H1 (cell line): Measurements from ENCODE around the gene METRN. TPM values are rescaled to one million over a fixed set of nuclear protein-coding genes. Genes with fewer than 3 reads are reported as not detected.

Experiments
- CTCF ChIA-PET: fragments of 300-600 bp; sonication (Branson Sonifier 250); formaldehyde crosslinking; loops from one replicate; lab custom pipeline; 2021; ENCODE audit not compliant: partially characterized antibody; lab: Charles Lee
- POLR2A ChIA-PET: fragments of 300-600 bp; sonication (Branson Sonifier 250); formaldehyde crosslinking; loops from one replicate; lab custom pipeline; 2021; ENCODE audit warnings: inconsistent platforms; ENCODE audit not compliant: partially characterized antibody; lab: Charles Lee
- DNase-seq, 2 experiments: peaks; one replicate each; pipeline versions ENCODE4 v3.0.0 to v3.0.0-alpha.2; 2010 to 2022; ENCODE audit warnings: low spot score in 2 of 2, low read depth in 1 of 2, mixed read lengths in 1 of 2
- FAIRE-seq: peaks from 2 replicates; lab custom pipeline; 2011; peaks lifted over from hg19 to GRCh38; lab: Jason Lieb, UNC
- H2AFZ ChIP-seq: 2 replicates; pipeline ENCODE4 v1.8.1; 2012; ENCODE audit warnings: low read length, inconsistent platforms
- H2AK5ac ChIP-seq: 2 replicates; pipeline ENCODE4 v1.6.1; 2013; ENCODE audit warnings: low read depth, low read length
- H2BK120ac ChIP-seq: replicated peaks from 2 replicates; pipeline ENCODE3; 2013; ENCODE audit warnings: low read depth, low read length, inconsistent platforms
- H2BK12ac ChIP-seq: 2 replicates; pipeline ENCODE4 v1.6.1; 2013; ENCODE audit warnings: low read depth, low read length
- H2BK15ac ChIP-seq: 2 replicates; pipeline ENCODE4 v1.6.1; 2013; ENCODE audit warnings: low read length
- H2BK20ac ChIP-seq: 2 replicates; pipeline ENCODE4 v1.6.1; 2013; ENCODE audit warnings: low read length
- H2BK5ac ChIP-seq: 2 replicates; pipeline ENCODE4 v1.6.1; 2013; ENCODE audit warnings: low read depth, low read length
- H3K14ac ChIP-seq: 2 replicates; pipeline ENCODE4 v1.6.1; 2013; ENCODE audit warnings: inconsistent platforms; ENCODE audit not compliant: insufficient read length
- H3K18ac ChIP-seq: 2 replicates; pipeline ENCODE4 v1.6.1; 2013; ENCODE audit warnings: low read length; ENCODE audit errors: extremely low read depth
- H3K23ac ChIP-seq: 2 replicates; pipeline ENCODE4 v1.6.1; 2013; ENCODE audit warnings: inconsistent platforms; ENCODE audit not compliant: insufficient read length
- H3K23me2 ChIP-seq: 2 replicates; pipeline ENCODE4 v1.6.1; 2013; ENCODE audit warnings: low read depth, low read length
- H3K27ac ChIP-seq: 2 replicates; pipeline ENCODE4 v1.6.1; 2011; ENCODE audit warnings: low read depth, low read length, inconsistent platforms
- H3K27me3 ChIP-seq, 4 experiments: replicated peaks in 1 of 4; 1 replicate in 1 of 4; 2 replicates in 3 of 4; pipeline versions ENCODE4 v1.6.1 to v1.8.1; 2011 to 2013; ENCODE audit warnings: low read length in 3 of 4, mild to moderate bottlenecking in 3 of 4, inconsistent platforms in 2 of 4, mixed read lengths in 2 of 4, moderate library complexity in 1 of 4; ENCODE audit not compliant: control insufficient read depth in 3 of 4, insufficient read depth in 3 of 4; ENCODE audit errors: extremely low read depth in 1 of 4
- H3K36me3 ChIP-seq, 4 experiments: 2 replicates each; pipeline versions ENCODE4 v1.6.1 to v1.8.1; 2011 to 2013; ENCODE audit warnings: mild to moderate bottlenecking in 4 of 4, low read length in 3 of 4, moderate library complexity in 2 of 4, control low read depth in 1 of 4, inconsistent platforms in 1 of 4; ENCODE audit not compliant: insufficient read depth in 4 of 4, control insufficient read depth in 2 of 4
- H3K4ac ChIP-seq: replicated peaks from 2 replicates; pipeline ENCODE3; 2013; ENCODE audit warnings: low read length, low read depth, mixed read lengths, inconsistent platforms; ENCODE audit not compliant: insufficient read length
- H3K4me1 ChIP-seq, 4 experiments: replicated peaks in 1 of 4; 1 replicate in 1 of 4; 2 replicates in 3 of 4; pipeline versions ENCODE4 v1.6.1 to v1.8.1; 2011 to 2013; ENCODE audit warnings: low read length in 3 of 4, inconsistent platforms in 2 of 4, mixed read lengths in 1 of 4; ENCODE audit not compliant: insufficient read depth in 4 of 4, control insufficient read depth in 3 of 4
- H3K4me2 ChIP-seq, 2 experiments: 2 replicates each; pipeline versions ENCODE4 v1.6.1 to v1.8.1; 2011 to 2013; ENCODE audit warnings: low read depth in 2 of 2, low read length in 2 of 2, control low read depth in 1 of 2, inconsistent platforms in 1 of 2, mild to moderate bottlenecking in 1 of 2; ENCODE audit not compliant: insufficient read depth in 1 of 2
- H3K4me3 ChIP-seq, 4 experiments: fragments of 200-600, 300-600 bp in 1 of 4; sonication (generic), shearing (Covaris generic), sonication (Bioruptor Twin) in 1 of 4; 2 replicates each; pipeline versions ENCODE4 v1.5.1 to v1.8.1; 2011 to 2016; ENCODE audit warnings: low read length in 4 of 4, low read depth in 3 of 4, control low read depth in 2 of 4, inconsistent platforms in 2 of 4, mild to moderate bottlenecking in 2 of 4, mixed read lengths in 1 of 4, moderate library complexity in 1 of 4; ENCODE audit not compliant: insufficient read depth in 2 of 4; ENCODE audit errors: extremely low read depth in 1 of 4
- H3K56ac ChIP-seq: replicated peaks from 2 replicates; pipeline ENCODE3; 2013; ENCODE audit warnings: low read depth, mild to moderate bottlenecking, mixed read lengths, low read length, inconsistent platforms; ENCODE audit not compliant: insufficient read length
- H3K79me1 ChIP-seq: 2 replicates; pipeline ENCODE4 v1.6.1; 2013; ENCODE audit warnings: low read depth, low read length, control low read depth
- H3K79me2 ChIP-seq, 2 experiments: 2 replicates each; pipeline versions ENCODE4 v1.6.1 to v1.8.1; 2012 to 2013; ENCODE audit warnings: low read length in 2 of 2, mild to moderate bottlenecking in 2 of 2, inconsistent platforms in 1 of 2; ENCODE audit not compliant: insufficient read depth in 2 of 2, control insufficient read depth in 1 of 2
- H3K9ac ChIP-seq, 4 experiments: replicated peaks in 1 of 4; 1 replicate in 1 of 4; 2 replicates in 3 of 4; pipeline versions ENCODE4 v1.6.1 to v1.8.1; 2011 to 2013; ENCODE audit warnings: low read depth in 3 of 4, low read length in 3 of 4, control low read depth in 2 of 4, mild to moderate bottlenecking in 2 of 4, moderate library complexity in 2 of 4, inconsistent platforms in 1 of 4; ENCODE audit errors: extremely low read depth in 1 of 4
- H3K9me3 ChIP-seq, 2 experiments: 2 replicates each; pipeline versions ENCODE4 v1.6.1 to v1.8.1; 2012 to 2013; ENCODE audit warnings: mild to moderate bottlenecking in 2 of 2, moderate library complexity in 2 of 2, control low read depth in 1 of 2, inconsistent platforms in 1 of 2, low read depth in 1 of 2, low read length in 1 of 2, mixed read lengths in 1 of 2; ENCODE audit not compliant: insufficient read depth in 2 of 2
- H4K20me1 ChIP-seq, 2 experiments: replicated peaks in 1 of 2; 2 replicates each; pipeline versions ENCODE3 to v1.8.1; 2011 to 2013; ENCODE audit warnings: inconsistent platforms in 2 of 2, low read length in 2 of 2, mild to moderate bottlenecking in 1 of 2; ENCODE audit not compliant: insufficient read depth in 2 of 2, control insufficient read depth in 1 of 2
- H4K5ac ChIP-seq: 2 replicates; pipeline ENCODE4 v1.6.1; 2013; ENCODE audit warnings: low read length, low read depth, mixed read lengths, inconsistent platforms; ENCODE audit not compliant: insufficient read length
- H4K8ac ChIP-seq: 2 replicates; pipeline ENCODE4 v1.8.0; 2013; ENCODE audit warnings: mild to moderate bottlenecking, moderate library complexity, low read length, inconsistent platforms; ENCODE audit not compliant: insufficient read depth; ENCODE audit errors: extremely low read depth
- H4K91ac ChIP-seq: replicated peaks from 2 replicates; pipeline ENCODE3; 2013; ENCODE audit warnings: low read length, mixed read lengths, inconsistent platforms; ENCODE audit not compliant: insufficient read length
- BACH1 ChIP-seq: IDR thresholded peaks from 2 replicates; pipeline ENCODE4 v1.6.1; 2012; ENCODE audit warnings: low read length, improper control_type of control experiment
- FOSL1 ChIP-seq: IDR thresholded peaks from 2 replicates; pipeline ENCODE4 v1.6.1; 2011; ENCODE audit warnings: mild to moderate bottlenecking, low read depth, low read length, moderate library complexity; ENCODE audit not compliant: insufficient read depth
- HDAC2 ChIP-seq, 2 experiments: fragments of 300-600 bp in 1 of 2; sonication (generic) in 1 of 2; IDR thresholded peaks; 2 replicates each; pipeline ENCODE4 v1.6.1; 2011 to 2012; ENCODE audit warnings: low read depth in 2 of 2, low read length in 2 of 2, mild to moderate bottlenecking in 2 of 2, moderate library complexity in 2 of 2, borderline replicate concordance in 1 of 2, inconsistent platforms in 1 of 2
- HDAC6 ChIP-seq: IDR thresholded peaks from one replicate; pipeline ENCODE4 v1.7.1; 2012; ENCODE audit warnings: low read depth, mild to moderate bottlenecking, inconsistent platforms, low read length, moderate library complexity
- RAD21 ChIP-seq, 2 experiments: IDR thresholded peaks in 1 of 2; conservative IDR thresholded peaks in 1 of 2; 2 replicates each; pipeline ENCODE4 v1.6.1; 2011; ENCODE audit warnings: low read depth in 2 of 2, low read length in 2 of 2, improper control_type of control experiment in 1 of 2, inconsistent platforms in 1 of 2, mild to moderate bottlenecking in 1 of 2, moderate library complexity in 1 of 2
- RBBP5 ChIP-seq: IDR thresholded peaks from 2 replicates; pipeline ENCODE4 v1.7.1; 2012; ENCODE audit warnings: low read depth, mild to moderate bottlenecking, inconsistent platforms, low read length, moderate library complexity, borderline replicate concordance
- SAP30 ChIP-seq: fragments of 300-600 bp; sonication (generic); IDR thresholded peaks from 2 replicates; pipeline ENCODE4 v1.7.1; 2012; ENCODE audit warnings: low read length, moderate library complexity, mild to moderate bottlenecking, inconsistent platforms; ENCODE audit not compliant: insufficient read depth, insufficient replicate concordance
- SP2 ChIP-seq: IDR thresholded peaks from 2 replicates; pipeline ENCODE4 v1.6.1; 2012; ENCODE audit warnings: mild to moderate bottlenecking, low read length, inconsistent platforms
- SP4 ChIP-seq: IDR thresholded peaks from 2 replicates; pipeline ENCODE4 v1.6.1; 2012; ENCODE audit warnings: low read length, inconsistent platforms
- YY1 ChIP-seq: IDR thresholded peaks from 2 replicates; pipeline ENCODE4 v1.6.1; 2011; ENCODE audit warnings: low read depth, mild to moderate bottlenecking, low read length
- WGBS, 2 experiments: shearing (Covaris generic) in 1 of 2; methylation state at CpG; one replicate each; pipeline versions ENCODE4 v1.1.6 to v1.1.7; 2013 to 2015; ENCODE audit warnings: low lambda C conversion rate in 2 of 2, mixed read lengths in 2 of 2, inconsistent platforms in 1 of 2, low coverage in 1 of 2, missing lambda C conversion rate in 1 of 2; ENCODE audit not compliant: insufficient replicate concordance in 2 of 2, insufficient coverage in 1 of 2, insufficient read length in 1 of 2; ENCODE audit errors: extremely low coverage in 1 of 2, missing lambda C conversion rate in 1 of 2; 5-methylcytosine and 5-hydroxymethylcytosine counted together
- polyA plus RNA-seq, 7 experiments: library from polyadenylated mRNA; depleted of rRNA in 3 of 7; stranded (reverse) in 5 of 7; unstranded in 2 of 7; fragments of >200 nt in 5 of 7; fragments of 200-250 nt in 2 of 7; gene quantifications; 1 replicate in 5 of 7; 2 replicates in 1 of 7; 4 replicates in 1 of 7; pipeline versions ENCODE4 v1.2.1 to v1.2.3, GENCODE V29; 2011 to 2013; ENCODE audit warnings: missing spikeins in 2 of 7, mixed read lengths in 2 of 7
- total RNA-seq: library from RNA; stranded (reverse); fragmentation: NEBNext Ultra II Directional; extraction: Animal tissue kit (Norgen Biotek cat#: 25700); gene quantifications from 2 replicates; pipeline ENCODE4 v1.2.1, GENCODE V29; 2021
- TF ChIP-seq, protein P1 (sequence below): IDR thresholded peaks from 2 replicates; pipeline ENCODE4 v1.6.1; 2012; ENCODE audit warnings: inconsistent platforms
- TF ChIP-seq, protein P2 (sequence below): IDR thresholded peaks from 2 replicates; pipeline ENCODE4 v1.6.1; 2011; ENCODE audit warnings: low read depth, mild to moderate bottlenecking, low read length; ENCODE audit not compliant: insufficient read depth

METRN gene
- total and polyA plus RNA-seq, 2 of the 8 experiments (the other 6 are each of a cell fraction or from before 2014, with no cell fraction given), result 18.7 to 25.8 TPM

DNA sequence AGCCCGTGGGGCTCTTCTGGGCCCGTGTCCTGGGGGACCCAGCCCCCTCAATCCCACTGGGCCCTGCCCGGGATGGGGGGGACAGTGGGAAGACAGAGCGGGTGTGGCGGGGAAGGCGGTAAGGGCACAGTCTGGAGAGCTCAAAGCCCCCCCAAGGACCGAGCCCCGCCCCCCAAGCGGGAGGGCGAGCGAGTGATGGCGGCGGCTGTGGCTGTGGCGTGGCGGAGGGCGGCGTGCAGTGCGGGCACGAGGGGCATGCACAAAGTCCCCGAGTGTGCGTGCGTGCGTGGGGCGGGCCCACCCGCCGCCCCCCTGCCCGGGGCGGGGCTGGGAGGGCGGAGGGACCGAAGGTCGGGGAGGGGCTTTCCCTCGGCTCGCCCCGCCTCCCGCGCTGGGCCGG lies 21.2 kb upstream of the METRN start:
- Histone ChIP-seq H3K4me3 (peak overlapping the region; percentile 43 to 78 (median 48)), H3K23me2 (peaks cover 15% of the 10 kb centered on the region), H4K91ac (no peak overlapping the region), H3K79me1 (peaks cover 4% of the 10 kb centered on the region; the same call in 1 of the 2 replicates), H3K14ac (no peak overlapping the region), H3K4ac (no peak overlapping the region), H3K36me3 (no peaks in the 10 kb centered on the region), H3K23ac (no peak overlapping the region), H2BK120ac (no peak overlapping the region), H2BK15ac (no peak overlapping the region), H3K18ac (no peak overlapping the region), H3K79me2 (no peaks in the 10 kb centered on the region), H2BK5ac (no peak overlapping the region), H3K27me3 (peaks cover 1 to 59% (median 36%) of the 10 kb centered on the region in 4 experiments), H3K4me1 (peaks cover 0 to 23% (median 15%) of the 10 kb centered on the region in 4 experiments; a peak in 5 of 7 replicates), H2AK5ac (no peak overlapping the region), H3K27ac (no peak overlapping the region), H4K5ac (no peak overlapping the region), H2AFZ (no peak overlapping the region), H4K20me1 (peaks cover 0 to 8% of the 10 kb centered on the region in 2 experiments), H3K9ac (no peak overlapping the region), H2BK20ac (no peak overlapping the region), H3K4me2 (peak overlapping the region; percentile 87 to 95), H2BK12ac (no peak overlapping the region), H3K56ac (no peak overlapping the region), H3K9me3 (no peaks in the 10 kb centered on the region), H4K8ac (peak overlapping the region; percentile 65; the same call in 1 of the 2 replicates)
- 18% methylated on average over 8 of the region's 37 CpGs; no CpG with 5 or more reads in 1 of the 2 experiments for WGBS, 2 experiments
- ChIA-PET CTCF (interaction anchor here (0.9 to 2.0 kb wide), 3 partner anchors 12 to 92 kb away, joined by 3 to 7 read pairs (median 6); no protein-coding TSS in a partner anchor), POLR2A (interaction anchor here (1.1 to 4.6 kb wide), 4 partner anchors 11 to 28 kb away, joined by 5 to 48 read pairs (median 8); partner anchors contain the start of genes ANTKMT, JMJD8, RHBDL1 and STUB1)
- no peak for FAIRE-seq
- peak in 1 of 2 experiments; percentile 62 for DNase-seq
- TF ChIP-seq RBBP5 (no peak), HDAC2 (IDR thresholded peaks at IDR 0.05; ENCODE audit: borderline replicate concordance in 1 of 2, low read depth in 2 of 2, low read length in 2 of 2) (no peak), SP4 (no peak), SAP30 (no peak), SP2 (no peak), HDAC6 (no peak), FOSL1 (no peak), YY1 (no peak), RAD21 (IDR thresholded peaks at IDR 0.05 in 1 of 2, conservative IDR thresholded peaks at IDR 0.05 in 1 of 2; ENCODE audit: low read depth in 2 of 2, low read length in 2 of 2) (no peak), BACH1 (no peak)
- TF ChIP-seq, protein P1, sequence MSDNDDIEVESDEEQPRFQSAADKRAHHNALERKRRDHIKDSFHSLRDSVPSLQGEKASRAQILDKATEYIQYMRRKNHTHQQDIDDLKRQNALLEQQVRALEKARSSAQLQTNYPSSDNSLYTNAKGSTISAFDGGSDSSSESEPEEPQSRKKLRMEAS, result no peak
- TF ChIP-seq, protein P2, sequence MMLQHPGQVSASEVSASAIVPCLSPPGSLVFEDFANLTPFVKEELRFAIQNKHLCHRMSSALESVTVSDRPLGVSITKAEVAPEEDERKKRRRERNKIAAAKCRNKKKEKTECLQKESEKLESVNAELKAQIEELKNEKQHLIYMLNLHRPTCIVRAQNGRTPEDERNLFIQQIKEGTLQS, result no peak
